GM18868 (cell line): ENCODE results near the gene RAB1A.

Experiments used
- ATAC-seq: cut with Tn5 transposase; IDR thresholded peaks from one replicate; pipeline ENCODE4 v1.9.1; 2021; ENCODE audit warnings: mild to moderate bottlenecking, moderate library complexity; ENCODE audit not compliant: unreplicated experiment

The RAB1A gene

GRCh38 chr2:65062843-65063825, 66.8 kb downstream of the RAB1A start:
- no peak for ATAC-seq

GRCh38 chr2:65061910-65062339, 68.0 kb downstream of the RAB1A start:
- no peak for ATAC-seq

- no peak for ATAC-seq
Observed at GRCh38 chr2:65061146-65061909, 68.6 kb downstream of the RAB1A start.

- ATAC-seq, result no peak
Observed at GRCh38 chr2:65059071-65059470, 70.8 kb downstream of the RAB1A start.

- ATAC-seq, result peak; percentile 33
Observed at GRCh38 chr2:65057391-65058052, 72.4 kb downstream of the RAB1A start.

- no peak for ATAC-seq
Observed at GRCh38 chr2:65057054-65057375, 72.9 kb downstream of the RAB1A start.

GRCh38 chr2:65056215-65057053, 73.5 kb downstream of the RAB1A start, which contains the start of gene CEP68:
Gene CEP68 (plus strand): TSS chr2:65056416. CDS start chr2:65069445, 13,029 bp downstream.
- ATAC-seq, result peak; percentile 80

GRCh38 chr2:65055422-65056214, 74.3 kb downstream of the RAB1A start:
- ATAC-seq, result peak; percentile 20

GRCh38 chr2:65054749-65055421, 75.0 kb downstream of the RAB1A start:
- no peak for ATAC-seq

- peak; percentile 55 for ATAC-seq
Observed at GRCh38 chr2:65053199-65053598, 76.7 kb downstream of the RAB1A start.

GRCh38 chr2:65050931-65051330, 79.0 kb downstream of the RAB1A start:
- no peak for ATAC-seq

GRCh38 chr2:65049010-65049639, 80.8 kb downstream of the RAB1A start:
- ATAC-seq, result no peak

GRCh38 chr2:65046633-65047407, 83.1 kb downstream of the RAB1A start:
- ATAC-seq, result no peak

- no peak for ATAC-seq
Observed at GRCh38 chr2:65045651-65046050, 84.3 kb downstream of the RAB1A start.

GRCh38 chr2:65044097-65044735, 85.7 kb downstream of the RAB1A start:
- ATAC-seq, result no peak

GRCh38 chr2:65043001-65043400, 86.9 kb downstream of the RAB1A start:
- ATAC-seq, result no peak
